H1 (cell line): ENCODE data around the gene CHRNA9. TPM values are rescaled to one million over a fixed set of nuclear protein-coding genes. Genes with fewer than 3 reads are reported as not detected.

Source experiments
- CREB1 ChIP-seq: IDR thresholded peaks from 2 replicates; pipeline ENCODE4 v1.6.1; 2012; ENCODE audit warnings: inconsistent platforms
- CTBP2 ChIP-seq: IDR thresholded peaks from 2 replicates; pipeline ENCODE4 v1.7.0; 2011; ENCODE audit warnings: borderline replicate concordance, mild to moderate bottlenecking, moderate library complexity, mixed read lengths, low read length; ENCODE audit not compliant: insufficient read depth, insufficient read length
- CTCF ChIP-seq, 3 experiments: IDR thresholded peaks; 1 replicate in 2 of 3; 2 replicates in 1 of 3; pipeline versions ENCODE4 v1.5.1 to v1.6.1; 2011; ENCODE audit warnings: low read length in 3 of 3, mild to moderate bottlenecking in 3 of 3, inconsistent platforms in 2 of 3, low read depth in 1 of 3, moderate library complexity in 1 of 3; ENCODE audit not compliant: insufficient read depth in 1 of 3; ENCODE audit errors: control extremely low read depth in 1 of 3
- EP300 ChIP-seq, 2 experiments: IDR thresholded peaks; 1 replicate in 1 of 2; 2 replicates in 1 of 2; pipeline ENCODE4 v1.6.1; 2011 to 2012; ENCODE audit warnings: low read depth in 2 of 2, low read length in 2 of 2, mild to moderate bottlenecking in 2 of 2, borderline replicate concordance in 1 of 2, inconsistent platforms in 1 of 2, moderate library complexity in 1 of 2
- polyA plus RNA-seq, 7 experiments: library from polyadenylated mRNA; depleted of rRNA in 3 of 7; stranded (reverse) in 5 of 7; unstranded in 2 of 7; fragments of >200 nt in 5 of 7; fragments of 200-250 nt in 2 of 7; gene quantifications; 1 replicate in 5 of 7; 2 replicates in 1 of 7; 4 replicates in 1 of 7; pipeline versions ENCODE4 v1.2.1 to v1.2.3, GENCODE V29; 2011 to 2013; ENCODE audit warnings: missing spikeins in 2 of 7, mixed read lengths in 2 of 7
- total RNA-seq: library from RNA; stranded (reverse); fragmentation: NEBNext Ultra II Directional; extraction: Animal tissue kit (Norgen Biotek cat#: 25700); gene quantifications from 2 replicates; pipeline ENCODE4 v1.2.1, GENCODE V29; 2021

Gene CHRNA9
- total and polyA plus RNA-seq, 2 of the 8 experiments (the other 6 are each of a cell fraction or from before 2014, with no cell fraction given): 1.4 to 3.3 TPM

GRCh38 chr4:40310225-40310624, 24.9 kb upstream of the CHRNA9 start (continued):
- TF ChIP-seq CREB1: no peak
- TF ChIP-seq EP300 (IDR thresholded peaks at IDR 0.05; ENCODE audit: borderline replicate concordance in 1 of 2, low read depth in 2 of 2, low read length in 2 of 2): no peak
- TF ChIP-seq CTCF (IDR thresholded peaks at IDR 0.05; ENCODE audit: control extremely low read depth in 1 of 3, insufficient read depth in 1 of 3, low read depth in 1 of 3, low read length in 3 of 3): no peak
- no peak for TF ChIP-seq CTBP2
